GM19043 (cell line): Measurements from ENCODE around the gene LIPT1.
"Not testable (repeated sequence)": the region's sequence is repeated elsewhere in the genome, so short reads cannot be mapped to it uniquely, and the experiment has no call there.

Experiments
- ATAC-seq: cut with Tn5 transposase; IDR thresholded peaks from one replicate; pipeline ENCODE4 v1.9.1; 2021; ENCODE audit warnings: low read depth; ENCODE audit not compliant: unreplicated experiment

The LIPT1 gene

DNA sequence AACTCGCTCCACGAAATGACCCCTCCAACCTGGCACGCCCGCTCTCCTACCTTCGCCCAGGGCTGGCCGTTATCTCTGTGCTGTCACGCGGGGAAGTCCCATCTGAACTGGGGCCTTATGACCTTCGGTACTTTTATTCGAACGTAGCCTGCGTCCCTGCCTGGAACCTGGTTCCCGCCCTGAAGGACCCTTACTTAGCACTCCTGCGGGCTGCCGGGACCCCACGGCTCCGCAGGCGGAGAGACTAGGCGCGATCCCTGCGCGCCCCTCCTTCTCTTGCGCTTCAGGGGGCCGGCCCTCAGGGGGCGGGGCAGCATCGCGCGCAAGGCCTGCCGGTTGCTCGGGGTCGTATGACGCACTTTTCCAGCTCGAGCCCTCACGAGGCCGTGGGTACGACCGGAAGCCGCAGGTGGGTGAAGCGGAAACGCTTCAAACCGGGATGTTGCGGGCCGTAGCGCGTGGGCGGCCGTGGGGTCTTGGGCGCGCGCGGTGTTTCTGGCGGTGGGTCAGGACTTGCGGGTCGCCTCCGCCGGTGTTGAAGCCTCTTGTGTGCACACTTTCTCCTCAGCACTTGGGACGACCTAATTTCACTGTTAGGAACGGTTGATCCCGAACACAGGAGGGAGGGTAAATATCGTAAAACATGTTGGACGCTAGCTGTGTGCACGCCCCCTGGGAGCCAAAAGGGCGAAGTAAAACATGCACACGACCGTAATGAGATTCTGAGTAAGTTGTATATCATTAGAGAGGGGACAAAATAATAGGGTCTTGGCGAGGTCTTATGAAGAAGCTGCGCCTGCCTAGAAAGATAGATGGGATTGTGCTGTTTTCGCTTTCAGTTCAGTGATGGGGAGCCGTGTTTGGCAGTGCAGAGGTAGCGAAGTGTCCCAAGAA, at the start of gene LIPT1, which contains the start of gene TSGA10:
TSS of gene LIPT1 (plus strand) at position 325 of the 894 bp plus-strand sequence. CDS start 6,991 bp downstream, outside the sequence.
TSS of gene TSGA10 (minus strand) at position 300 of the 894 bp plus-strand sequence. CDS start 45,503 bp downstream, outside the sequence.
- peak; percentile 92 for ATAC-seq

GRCh38 chr2:99106913-99107312, 47.9 kb upstream of the LIPT1 start:
- no peak for ATAC-seq

GRCh38 chr2:99111236-99111635, 43.5 kb upstream of the LIPT1 start:
- no peak for ATAC-seq

- no peak for ATAC-seq
Measured at GRCh38 chr2:99111945-99112344, 42.8 kb upstream of the LIPT1 start.

DNA sequence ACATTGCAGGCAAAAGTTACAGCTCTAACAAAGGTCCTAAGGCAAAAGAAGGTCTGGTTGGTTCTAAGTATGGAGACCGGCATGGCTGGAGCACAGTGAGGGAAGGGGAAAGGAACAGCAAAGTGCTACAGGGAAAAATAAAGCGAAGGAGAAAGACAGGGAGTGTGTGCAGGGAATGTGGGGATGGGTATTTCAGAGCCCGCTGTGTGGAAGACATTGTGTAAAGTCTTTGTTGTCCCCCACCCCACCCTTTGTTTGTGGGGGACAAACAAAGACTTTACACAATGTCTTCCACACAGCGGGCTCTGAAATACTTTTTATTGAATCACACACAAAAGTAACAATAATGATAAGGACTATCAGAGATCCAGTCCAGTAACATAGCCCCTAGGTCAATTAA, 42.1 kb upstream of the LIPT1 start:
- ATAC-seq: no peak

DNA sequence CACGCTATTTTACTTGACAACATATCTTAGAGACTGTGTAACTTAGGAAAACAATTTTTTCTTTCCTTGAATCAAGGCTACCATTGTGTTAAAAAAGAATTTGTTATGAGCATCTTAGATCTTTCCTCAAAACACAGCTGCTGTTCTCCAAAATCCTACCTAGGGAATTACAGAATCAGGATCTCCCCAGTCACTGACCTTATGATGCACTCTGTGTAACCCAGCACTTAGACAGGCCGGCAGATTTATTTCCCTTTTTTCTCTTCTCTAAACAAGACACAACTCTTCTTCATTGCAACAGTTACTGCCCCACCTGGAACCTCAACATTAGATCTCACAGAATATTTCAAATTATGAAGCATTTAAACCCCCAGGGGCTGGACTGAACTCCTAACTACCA, 26.8 kb upstream of the LIPT1 start:
- no peak for ATAC-seq

- ATAC-seq: not testable (repeated sequence)
Measured at GRCh38 chr2:99135044-99135556, 19.7 kb upstream of the LIPT1 start.

DNA sequence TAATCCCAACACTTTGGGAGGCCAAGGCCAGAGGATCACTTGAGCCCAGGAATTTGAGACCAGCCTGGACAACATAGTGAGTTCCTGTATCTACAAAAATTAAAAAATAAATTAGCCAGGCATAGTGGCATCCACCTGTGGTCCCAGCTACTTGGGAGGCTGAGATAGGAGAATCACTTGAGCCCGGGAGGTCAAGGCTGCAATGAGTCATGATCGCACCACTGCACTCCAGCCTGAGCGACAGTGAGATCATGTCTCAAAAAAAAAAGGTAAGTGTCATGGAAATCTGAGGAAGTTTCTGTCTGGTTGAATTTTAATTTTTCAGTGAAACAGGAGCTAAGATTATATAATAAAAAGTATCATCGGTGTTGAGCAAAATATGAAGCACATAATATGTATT, 15.8 kb upstream of the LIPT1 start:
- no peak for ATAC-seq

- ATAC-seq: no peak
Measured at GRCh38 chr2:99140056-99140859, 14.5 kb upstream of the LIPT1 start.

- peak; percentile 26 for ATAC-seq
Measured at GRCh38 chr2:99140860-99141109, 14.0 kb upstream of the LIPT1 start.

DNA sequence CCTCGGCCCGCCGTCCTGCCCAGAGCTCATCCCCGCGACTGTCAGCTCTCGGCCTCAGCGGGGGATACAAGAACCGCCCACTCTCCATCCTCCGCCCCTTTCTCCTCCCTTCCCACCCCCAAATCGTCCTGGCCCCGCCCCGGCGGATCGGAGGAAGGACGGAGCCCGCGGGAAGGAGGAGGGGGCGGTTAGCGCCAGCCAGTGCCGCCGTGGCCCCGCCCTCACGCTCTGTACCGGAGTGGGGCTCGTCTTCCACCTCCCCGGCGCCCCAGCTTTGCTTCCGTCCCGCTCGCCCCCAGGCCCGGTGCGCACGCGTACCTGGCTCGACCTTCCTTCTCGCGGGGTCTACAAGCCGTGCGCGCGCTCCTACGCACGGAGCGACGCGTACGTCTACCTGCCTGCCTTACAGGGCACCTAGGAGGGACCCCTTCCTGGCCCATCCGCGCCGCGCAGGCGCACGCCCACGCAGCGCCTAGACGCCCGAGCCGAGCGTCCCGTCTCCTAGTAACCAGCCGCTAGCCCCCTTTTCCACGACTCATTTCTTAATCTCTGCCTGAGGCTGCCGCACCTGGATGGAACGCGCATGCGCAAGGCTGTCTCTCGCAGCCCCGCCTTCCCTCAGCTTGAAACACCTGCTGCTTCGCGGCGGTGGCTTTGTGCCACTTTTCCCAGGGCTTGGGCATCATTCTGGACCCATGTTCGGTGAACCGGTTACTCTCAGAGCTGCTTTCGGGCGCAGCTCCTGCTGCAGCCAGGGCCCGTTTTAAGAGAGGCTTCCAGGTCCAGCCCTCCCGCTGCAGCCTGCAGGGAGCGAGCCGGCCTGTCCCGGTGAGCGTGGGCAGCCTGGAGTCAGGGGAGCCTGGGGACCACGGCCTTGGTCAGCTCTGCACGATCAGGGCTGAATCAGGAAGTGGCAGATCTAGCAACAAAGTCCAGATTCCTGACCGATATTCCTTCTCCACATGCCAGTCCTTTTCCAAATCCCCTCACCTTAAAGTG, 13.4 kb upstream of the LIPT1 start, which contains the start of gene C2orf15:
TSS of gene C2orf15 (plus strand) at position 598 of the 999 bp plus-strand sequence. CDS start 8,852 bp downstream, outside the sequence.
- ATAC-seq: peak; percentile 82

DNA sequence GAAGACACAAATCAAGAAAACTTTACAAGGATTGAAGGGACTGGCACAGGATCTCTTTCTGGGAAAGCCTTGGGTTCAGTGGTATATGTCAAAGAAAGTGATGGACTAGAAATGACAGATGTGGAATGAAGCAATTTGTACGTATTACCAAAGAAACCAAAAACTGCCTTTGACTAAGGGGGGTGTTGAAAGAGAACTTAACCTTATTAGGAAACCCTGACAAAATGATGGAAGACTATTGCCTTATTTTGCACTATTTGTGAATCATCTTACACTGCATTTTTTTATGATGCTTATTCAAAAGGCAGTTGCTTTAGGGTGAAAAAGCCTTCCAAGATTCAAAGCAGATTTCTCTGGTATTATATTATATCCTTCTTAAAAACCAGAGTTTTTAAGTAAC, 4.1 kb upstream of the LIPT1 start:
- ATAC-seq: no peak

GRCh38 chr2:99152199-99152895, 2.4 kb upstream of the LIPT1 start:
- no peak for ATAC-seq

GRCh38 chr2:99153921-99154604, 704 bp upstream of the LIPT1 start:
- no peak for ATAC-seq

- no peak for ATAC-seq
Measured at GRCh38 chr2:99156891-99157290, 2.1 kb downstream of the LIPT1 start.

DNA sequence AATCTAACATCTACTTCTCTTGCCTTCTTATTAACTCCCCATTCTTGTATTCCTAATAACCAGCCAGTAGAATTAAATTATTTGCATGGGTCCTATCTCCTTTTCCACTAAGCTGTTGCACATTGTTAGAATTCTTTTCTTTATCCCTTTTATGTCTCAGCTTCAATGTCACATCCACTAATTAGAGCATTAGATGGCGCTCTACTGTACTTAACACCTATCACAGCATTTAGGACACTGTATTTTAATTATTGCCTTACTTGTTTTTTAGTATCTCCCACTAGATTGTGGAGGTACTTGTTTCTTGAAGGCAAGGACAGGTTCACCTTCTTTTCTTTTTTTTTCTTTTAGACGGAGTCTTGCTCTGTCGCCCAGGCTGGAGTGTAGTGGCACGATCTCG, 3.8 kb downstream of the LIPT1 start:
- ATAC-seq: no peak

GRCh38 chr2:99159594-99159993, 4.8 kb downstream of the LIPT1 start:
- ATAC-seq: no peak

GRCh38 chr2:99166218-99166617, 11.5 kb downstream of the LIPT1 start:
- no peak for ATAC-seq

- no peak for ATAC-seq
Measured at GRCh38 chr2:99169534-99169933, 14.8 kb downstream of the LIPT1 start.
